Measurements from ENCODE around the gene NEURL4. TPM values are rescaled to one million over a fixed set of nuclear protein-coding genes. Genes with fewer than 3 reads are reported as not detected.

NEURL4 gene
- total RNA-seq, 1 experiment from 2014 or later, result 81.7 TPM

DNA sequence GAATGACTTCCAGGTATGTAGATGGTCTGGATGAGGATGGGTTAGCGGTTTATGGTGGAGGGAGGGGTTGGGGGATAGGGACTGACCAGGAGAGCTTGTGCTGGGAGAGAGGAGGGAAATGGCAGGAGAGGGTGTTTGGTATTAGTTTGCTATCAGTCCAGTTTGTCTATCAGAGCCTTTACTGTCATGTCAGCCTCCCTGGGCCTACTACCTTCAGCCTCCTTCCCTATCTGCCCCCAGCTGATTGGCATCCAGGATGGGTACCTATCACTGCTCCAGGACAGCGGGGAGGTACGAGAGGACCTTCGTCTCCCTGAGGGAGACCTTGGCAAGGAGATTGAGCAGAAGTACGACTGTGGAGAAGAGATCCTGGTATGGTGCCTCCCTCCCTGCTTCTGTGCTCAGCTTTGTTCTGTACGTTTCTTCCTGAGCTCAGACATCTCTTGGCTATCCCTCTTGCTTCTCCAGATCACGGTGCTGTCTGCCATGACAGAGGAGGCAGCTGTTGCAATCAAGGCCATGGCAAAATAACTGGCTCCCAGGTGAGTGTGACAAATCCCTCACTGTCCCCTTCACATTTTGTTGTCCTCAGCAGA is 17.9 kb downstream of the NEURL4 start:
- peaks cover 28% of the 10 kb centered on the region for H3K4me1 ChIP-seq (ENCODE audit: insufficient read depth, low read length, poor library complexity, severe bottlenecking)
- BruUV-seq (replicated peaks), result TSS peak; percentile 52
- H3K27me3 ChIP-seq (replicated peaks; ENCODE audit: insufficient read depth, low read depth, low read length, poor library complexity), result no peaks in the 10 kb centered on the region
- no peak for DNase-seq (ENCODE audit: low spot score)
- no peak overlapping the region for H3K4me3 ChIP-seq (ENCODE audit: low read depth, low read length, poor library complexity, severe bottlenecking)
- intact Hi-C loops (cut with micrococcal nuclease; ENCODE audit: unreplicated experiment), result no loop called here
- H3K9me3 ChIP-seq (ENCODE audit: low read depth, low read length, poor library complexity, severe bottlenecking), result no peaks in the 10 kb centered on the region
- ChIA-PET POLR2A (ENCODE audit: low non-redundant PET) (no interaction called here), CTCF (no interaction called here)
- H3K36me3 ChIP-seq (ENCODE audit: insufficient read depth, low read length, poor library complexity, severe bottlenecking), result peaks cover 53% of the 10 kb centered on the region
- TF ChIP-seq EZH2 (IDR thresholded peaks at IDR 0.05; ENCODE audit: borderline replicate concordance, low read depth, low read length, poor library complexity, severe bottlenecking), result no peak
- TF ChIP-seq, protein P1, sequence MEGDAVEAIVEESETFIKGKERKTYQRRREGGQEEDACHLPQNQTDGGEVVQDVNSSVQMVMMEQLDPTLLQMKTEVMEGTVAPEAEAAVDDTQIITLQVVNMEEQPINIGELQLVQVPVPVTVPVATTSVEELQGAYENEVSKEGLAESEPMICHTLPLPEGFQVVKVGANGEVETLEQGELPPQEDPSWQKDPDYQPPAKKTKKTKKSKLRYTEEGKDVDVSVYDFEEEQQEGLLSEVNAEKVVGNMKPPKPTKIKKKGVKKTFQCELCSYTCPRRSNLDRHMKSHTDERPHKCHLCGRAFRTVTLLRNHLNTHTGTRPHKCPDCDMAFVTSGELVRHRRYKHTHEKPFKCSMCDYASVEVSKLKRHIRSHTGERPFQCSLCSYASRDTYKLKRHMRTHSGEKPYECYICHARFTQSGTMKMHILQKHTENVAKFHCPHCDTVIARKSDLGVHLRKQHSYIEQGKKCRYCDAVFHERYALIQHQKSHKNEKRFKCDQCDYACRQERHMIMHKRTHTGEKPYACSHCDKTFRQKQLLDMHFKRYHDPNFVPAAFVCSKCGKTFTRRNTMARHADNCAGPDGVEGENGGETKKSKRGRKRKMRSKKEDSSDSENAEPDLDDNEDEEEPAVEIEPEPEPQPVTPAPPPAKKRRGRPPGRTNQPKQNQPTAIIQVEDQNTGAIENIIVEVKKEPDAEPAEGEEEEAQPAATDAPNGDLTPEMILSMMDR (conservative IDR thresholded peaks at IDR 0.05; ENCODE audit: low read depth, low read length), result no peak
- no peak overlapping the region for H3K27ac ChIP-seq (ENCODE audit: low read depth, low read length, poor library complexity, severe bottlenecking)

DNA sequence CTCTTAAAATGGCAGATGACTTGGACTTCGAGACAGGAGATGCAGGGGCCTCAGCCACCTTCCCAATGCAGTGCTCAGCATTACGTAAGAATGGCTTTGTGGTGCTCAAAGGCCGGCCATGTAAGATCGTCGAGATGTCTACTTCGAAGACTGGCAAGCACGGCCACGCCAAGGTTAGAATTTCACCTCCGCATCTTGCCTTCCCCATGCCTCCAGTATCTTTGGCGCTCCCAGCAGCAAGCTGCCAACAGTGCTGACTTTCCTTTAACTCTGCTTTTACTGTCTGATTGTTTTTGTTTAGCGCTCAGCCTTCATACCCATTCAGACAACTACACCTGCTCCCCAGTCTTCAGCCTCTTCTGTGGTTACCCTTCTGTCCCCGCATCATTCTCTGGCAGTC is 19.5 kb downstream of the NEURL4 start:
- Histone ChIP-seq H3K36me3 (ENCODE audit: insufficient read depth, low read length, poor library complexity, severe bottlenecking) (peaks cover 47% of the 10 kb centered on the region), H3K4me1 (ENCODE audit: insufficient read depth, low read length, poor library complexity, severe bottlenecking) (peaks cover 24% of the 10 kb centered on the region), H3K9me3 (ENCODE audit: low read depth, low read length, poor library complexity, severe bottlenecking) (no peaks in the 10 kb centered on the region), H3K4me3 (ENCODE audit: low read depth, low read length, poor library complexity, severe bottlenecking) (peak overlapping the region; percentile 94), H3K27me3 (replicated peaks; ENCODE audit: insufficient read depth, low read depth, low read length, poor library complexity) (no peaks in the 10 kb centered on the region), H3K27ac (ENCODE audit: low read depth, low read length, poor library complexity, severe bottlenecking) (peak overlapping the region; percentile 32)
- DNase-seq (ENCODE audit: low spot score), result no peak
- no TSS peak for BruUV-seq (replicated peaks)
- intact Hi-C loops (cut with micrococcal nuclease; ENCODE audit: unreplicated experiment), result loop anchor here (5.0 kb wide), 1 partner anchor 57 kb away; the partner anchor contains the start of genes CTDNEP1 and ELP5
- TF ChIP-seq EZH2 (IDR thresholded peaks at IDR 0.05; ENCODE audit: borderline replicate concordance, low read depth, low read length, poor library complexity, severe bottlenecking), result no peak
- TF ChIP-seq, protein P1 (conservative IDR thresholded peaks at IDR 0.05; ENCODE audit: low read depth, low read length), result no peak
- ChIA-PET POLR2A (ENCODE audit: low non-redundant PET) (no interaction called here), CTCF (interaction anchor here (0.6 kb wide), 1 partner anchor 67 kb away, joined by 5 read pairs; the partner anchor contains the start of gene GABARAP)

DNA sequence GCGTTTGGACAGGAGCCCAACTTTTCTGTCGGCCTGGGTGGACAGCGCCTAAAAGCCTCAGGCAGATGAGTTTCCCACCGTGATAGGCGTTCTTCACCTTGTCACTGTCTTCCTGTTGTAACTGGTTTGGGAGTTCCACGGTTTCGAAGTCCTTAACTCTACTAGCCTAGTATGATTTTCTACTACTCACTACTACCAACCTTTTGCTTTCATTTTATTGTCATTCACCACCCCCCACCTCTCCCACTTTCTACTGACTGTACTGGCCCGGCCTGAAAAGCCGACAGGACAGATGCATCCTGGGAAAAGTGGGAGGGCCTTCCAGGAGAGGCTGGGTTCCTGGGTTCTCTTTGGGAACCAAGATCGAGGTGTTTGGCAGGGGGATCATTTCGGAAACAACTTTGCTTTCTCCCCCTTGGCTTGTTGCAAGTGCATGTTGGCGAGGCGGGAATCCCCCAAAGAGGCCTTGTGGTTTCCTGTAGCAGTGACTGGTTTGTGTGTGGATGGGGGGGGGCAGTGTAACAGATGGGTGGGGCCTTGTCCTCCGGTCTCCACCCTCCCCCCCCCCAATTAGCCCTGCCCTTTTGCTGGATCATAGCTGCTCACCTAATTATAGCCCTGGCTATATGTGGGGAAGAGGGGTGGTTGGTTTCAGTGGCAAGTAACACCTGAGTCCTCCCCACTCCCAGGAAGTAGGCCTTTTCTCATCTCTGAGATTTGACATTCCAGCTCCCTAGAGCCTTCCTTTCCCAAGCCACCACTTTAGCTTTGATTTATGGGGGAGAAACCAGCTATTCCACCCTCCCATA is 20.3 kb downstream of the NEURL4 start:
- peak; percentile 93 for DNase-seq (ENCODE audit: low spot score)
- no peaks in the 10 kb centered on the region for H3K9me3 ChIP-seq (ENCODE audit: low read depth, low read length, poor library complexity, severe bottlenecking)
- TSS peak; percentile 73 for BruUV-seq (replicated peaks)
- TF ChIP-seq EZH2 (IDR thresholded peaks at IDR 0.05; ENCODE audit: borderline replicate concordance, low read depth, low read length, poor library complexity, severe bottlenecking), result no peak
- TF ChIP-seq, protein P1 (conservative IDR thresholded peaks at IDR 0.05; ENCODE audit: low read depth, low read length), result no peak
- peaks cover 45% of the 10 kb centered on the region for H3K36me3 ChIP-seq (ENCODE audit: insufficient read depth, low read length, poor library complexity, severe bottlenecking)
- H3K4me3 ChIP-seq (ENCODE audit: low read depth, low read length, poor library complexity, severe bottlenecking), result peak overlapping the region; percentile 94
- H3K4me1 ChIP-seq (ENCODE audit: insufficient read depth, low read length, poor library complexity, severe bottlenecking), result peaks cover 23% of the 10 kb centered on the region
- ChIA-PET CTCF (interaction anchor here (0.6 kb wide), 1 partner anchor 66 kb away, joined by 5 read pairs; the partner anchor contains the start of gene GABARAP), POLR2A (ENCODE audit: low non-redundant PET) (no interaction called here)
- no peaks in the 10 kb centered on the region for H3K27me3 ChIP-seq (replicated peaks; ENCODE audit: insufficient read depth, low read depth, low read length, poor library complexity)
- intact Hi-C loops (cut with micrococcal nuclease; ENCODE audit: unreplicated experiment), result loop anchor here (5.0 kb wide), 1 partner anchor 57 kb away; the partner anchor contains the start of genes CTDNEP1 and ELP5
- H3K27ac ChIP-seq (ENCODE audit: low read depth, low read length, poor library complexity, severe bottlenecking), result peak overlapping the region; percentile 99

Data from A673 (cell line).